Astrocyte of the cerebellum (primary cell): ENCODE measurements around the gene FTO.

ENCODE experiments used
- DNase-seq: peaks from one replicate; pipeline ENCODE4 v3.0.0-alpha.2; 2011; ENCODE audit warnings: low read depth
- H3K4me3 ChIP-seq: 2 replicates; pipeline ENCODE4 v1.5.1; 2011; ENCODE audit warnings: mild to moderate bottlenecking, low read depth, low read length, moderate library complexity
- in situ Hi-C: cut with HindIII; loops from 2 replicates; pipeline ENCODE4 v1.10.0; 2017; ENCODE audit warnings: low sequenced_read_pairs
- TF ChIP-seq, protein P1 (sequence below): IDR thresholded peaks from 2 replicates; pipeline ENCODE4 v1.5.1; 2012; ENCODE audit warnings: low read length, low read depth, moderate library complexity, mild to moderate bottlenecking; ENCODE audit errors: missing control alignments

Gene FTO

DNA sequence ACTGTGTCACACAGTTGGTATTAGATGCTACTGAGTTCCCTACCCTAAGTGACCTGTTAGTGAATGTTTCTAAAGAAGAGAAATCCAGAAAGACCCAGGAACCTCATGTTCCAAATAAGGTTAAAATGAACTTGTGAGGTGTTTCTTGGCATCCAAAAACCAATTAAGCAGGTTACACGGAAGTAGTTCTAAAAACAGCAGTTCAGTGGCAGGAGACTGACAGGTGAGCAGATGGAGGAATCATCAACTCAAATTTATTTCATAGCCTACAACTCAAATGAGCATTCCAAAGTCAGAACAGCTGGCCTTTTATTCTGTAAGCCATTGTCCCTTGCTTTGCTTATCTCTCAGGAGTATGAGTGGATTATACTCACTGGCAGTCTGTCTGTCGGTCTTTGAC is 394.3 kb downstream of the FTO start:
- in situ Hi-C loops, result no loop called here
- no peak for DNase-seq
- TF ChIP-seq, protein P1, sequence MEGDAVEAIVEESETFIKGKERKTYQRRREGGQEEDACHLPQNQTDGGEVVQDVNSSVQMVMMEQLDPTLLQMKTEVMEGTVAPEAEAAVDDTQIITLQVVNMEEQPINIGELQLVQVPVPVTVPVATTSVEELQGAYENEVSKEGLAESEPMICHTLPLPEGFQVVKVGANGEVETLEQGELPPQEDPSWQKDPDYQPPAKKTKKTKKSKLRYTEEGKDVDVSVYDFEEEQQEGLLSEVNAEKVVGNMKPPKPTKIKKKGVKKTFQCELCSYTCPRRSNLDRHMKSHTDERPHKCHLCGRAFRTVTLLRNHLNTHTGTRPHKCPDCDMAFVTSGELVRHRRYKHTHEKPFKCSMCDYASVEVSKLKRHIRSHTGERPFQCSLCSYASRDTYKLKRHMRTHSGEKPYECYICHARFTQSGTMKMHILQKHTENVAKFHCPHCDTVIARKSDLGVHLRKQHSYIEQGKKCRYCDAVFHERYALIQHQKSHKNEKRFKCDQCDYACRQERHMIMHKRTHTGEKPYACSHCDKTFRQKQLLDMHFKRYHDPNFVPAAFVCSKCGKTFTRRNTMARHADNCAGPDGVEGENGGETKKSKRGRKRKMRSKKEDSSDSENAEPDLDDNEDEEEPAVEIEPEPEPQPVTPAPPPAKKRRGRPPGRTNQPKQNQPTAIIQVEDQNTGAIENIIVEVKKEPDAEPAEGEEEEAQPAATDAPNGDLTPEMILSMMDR, result no peak
- H3K4me3 ChIP-seq, result no peak overlapping the region

DNA sequence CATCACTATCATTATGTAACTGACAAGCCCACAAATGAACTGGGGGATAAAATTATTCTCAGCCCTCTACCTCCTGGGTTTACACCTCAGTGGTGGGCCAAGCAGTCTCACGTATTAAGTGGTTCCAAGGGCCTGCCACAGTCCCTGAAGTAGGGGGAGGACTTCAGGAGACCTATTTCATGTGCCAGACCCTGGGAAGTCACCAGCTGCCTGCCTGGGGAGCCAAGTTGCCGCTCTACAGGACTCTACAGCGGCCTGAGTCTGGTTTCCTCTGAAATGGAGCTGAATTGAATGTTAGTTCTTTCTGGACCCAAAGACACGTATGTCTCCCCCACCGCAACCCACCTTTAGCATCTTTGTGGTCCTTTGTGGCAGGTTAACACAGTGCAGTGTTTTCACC is 395.7 kb downstream of the FTO start:
- TF ChIP-seq, protein P1, result no peak
- DNase-seq, result no peak
- H3K4me3 ChIP-seq, result no peak overlapping the region
- in situ Hi-C loops, result no loop called here

DNA sequence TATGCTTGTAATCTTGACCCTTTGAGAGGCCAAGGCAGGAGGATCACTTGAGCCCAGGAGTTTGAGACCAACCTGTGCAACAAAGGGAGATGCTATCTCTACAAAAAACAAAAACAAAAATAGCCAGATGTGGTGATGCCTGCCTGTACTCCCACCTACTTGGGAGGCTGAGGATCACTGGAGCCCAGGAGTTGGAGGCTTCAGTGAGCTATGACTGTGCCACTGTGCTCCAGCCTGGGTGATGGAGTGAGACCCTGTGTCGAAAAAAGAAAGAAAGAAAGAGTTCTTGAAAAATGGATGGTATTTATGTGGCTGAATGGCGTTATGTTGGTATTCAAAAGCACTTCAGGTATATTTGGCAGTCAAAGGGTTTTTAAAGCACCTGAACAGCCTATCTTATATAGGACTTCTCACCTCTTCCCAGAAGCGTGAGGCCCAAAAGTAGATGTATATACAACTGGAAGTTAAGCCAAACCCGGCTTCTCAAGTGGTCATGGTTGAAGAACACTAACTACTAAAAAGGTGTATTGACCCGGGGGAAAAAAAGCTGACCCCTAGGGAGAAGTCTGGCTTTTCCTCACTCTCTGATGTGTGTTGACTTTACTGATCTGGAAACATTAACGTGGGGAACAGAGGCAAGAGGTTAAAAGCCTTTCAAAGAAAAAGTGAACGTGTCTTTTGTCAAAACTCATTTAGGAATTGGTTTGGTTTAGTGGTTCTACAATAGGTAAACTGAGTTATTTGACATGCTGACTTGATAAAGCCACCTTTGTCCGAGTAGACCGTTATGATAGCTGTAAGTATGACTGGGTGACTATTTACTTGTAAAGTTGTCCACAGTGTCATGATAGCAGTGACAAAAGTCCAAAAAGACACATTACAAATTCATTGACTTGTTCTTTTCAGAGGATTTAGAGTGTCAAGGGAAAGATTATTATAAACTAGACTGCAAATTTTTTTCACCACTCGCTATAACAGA is 399.2 kb downstream of the FTO start:
- TF ChIP-seq, protein P1, result no peak
- H3K4me3 ChIP-seq, result no peak overlapping the region
- in situ Hi-C loops, result no loop called here
- no peak for DNase-seq

DNA sequence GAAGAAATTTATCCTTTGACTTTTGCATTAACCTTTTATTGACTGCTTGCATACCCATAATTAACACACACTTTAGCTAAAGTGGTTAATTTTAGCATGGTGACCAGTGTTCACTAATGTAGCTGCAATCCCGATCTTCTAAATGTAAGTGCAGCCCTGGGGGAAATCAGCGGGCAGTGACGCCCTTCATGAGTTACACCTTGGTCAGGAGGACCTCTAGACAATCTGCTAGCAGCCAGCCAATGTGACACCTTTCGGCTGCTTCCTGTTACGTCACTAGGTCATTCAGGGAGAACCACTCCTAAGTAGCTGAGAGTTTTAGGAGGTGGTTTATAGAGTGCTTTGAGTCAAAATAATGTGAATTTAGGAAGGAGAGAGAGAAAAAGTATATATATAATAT is 402.1 kb downstream of the FTO start:
- no peak overlapping the region for H3K4me3 ChIP-seq
- in situ Hi-C loops, result no loop called here
- TF ChIP-seq, protein P1, result no peak
- no peak for DNase-seq

DNA sequence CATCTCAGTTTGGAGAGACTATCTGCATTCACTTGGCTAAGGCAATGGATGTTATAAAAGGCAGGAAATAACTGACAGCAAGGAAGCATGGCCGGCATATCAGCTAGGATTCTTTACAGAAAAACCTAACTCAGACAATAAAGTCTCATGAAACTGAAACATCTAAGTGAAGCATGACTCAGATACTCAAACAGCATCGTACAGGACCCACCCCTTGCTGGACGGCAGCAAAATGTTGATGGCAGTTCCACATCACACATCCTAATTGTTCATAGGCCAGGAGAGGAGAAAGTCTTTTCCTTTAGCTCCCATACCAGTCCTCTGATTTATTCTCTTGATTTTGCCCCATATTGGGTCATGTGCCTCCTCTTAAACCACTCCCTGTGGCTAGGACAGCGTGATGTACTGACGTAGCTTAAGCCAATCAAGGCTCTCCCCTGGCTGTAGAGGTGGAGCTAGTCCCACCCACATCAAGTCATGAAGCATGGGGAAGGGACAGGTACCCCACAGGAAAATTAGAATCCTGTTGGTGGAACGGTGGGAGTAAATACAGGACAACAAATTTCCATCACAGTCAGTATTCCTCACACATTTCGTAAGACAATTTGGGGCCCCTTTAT is 403.7 kb downstream of the FTO start:
- H3K4me3 ChIP-seq, result no peak overlapping the region
- DNase-seq, result no peak
- in situ Hi-C loops, result no loop called here
- TF ChIP-seq, protein P1, result no peak

DNA sequence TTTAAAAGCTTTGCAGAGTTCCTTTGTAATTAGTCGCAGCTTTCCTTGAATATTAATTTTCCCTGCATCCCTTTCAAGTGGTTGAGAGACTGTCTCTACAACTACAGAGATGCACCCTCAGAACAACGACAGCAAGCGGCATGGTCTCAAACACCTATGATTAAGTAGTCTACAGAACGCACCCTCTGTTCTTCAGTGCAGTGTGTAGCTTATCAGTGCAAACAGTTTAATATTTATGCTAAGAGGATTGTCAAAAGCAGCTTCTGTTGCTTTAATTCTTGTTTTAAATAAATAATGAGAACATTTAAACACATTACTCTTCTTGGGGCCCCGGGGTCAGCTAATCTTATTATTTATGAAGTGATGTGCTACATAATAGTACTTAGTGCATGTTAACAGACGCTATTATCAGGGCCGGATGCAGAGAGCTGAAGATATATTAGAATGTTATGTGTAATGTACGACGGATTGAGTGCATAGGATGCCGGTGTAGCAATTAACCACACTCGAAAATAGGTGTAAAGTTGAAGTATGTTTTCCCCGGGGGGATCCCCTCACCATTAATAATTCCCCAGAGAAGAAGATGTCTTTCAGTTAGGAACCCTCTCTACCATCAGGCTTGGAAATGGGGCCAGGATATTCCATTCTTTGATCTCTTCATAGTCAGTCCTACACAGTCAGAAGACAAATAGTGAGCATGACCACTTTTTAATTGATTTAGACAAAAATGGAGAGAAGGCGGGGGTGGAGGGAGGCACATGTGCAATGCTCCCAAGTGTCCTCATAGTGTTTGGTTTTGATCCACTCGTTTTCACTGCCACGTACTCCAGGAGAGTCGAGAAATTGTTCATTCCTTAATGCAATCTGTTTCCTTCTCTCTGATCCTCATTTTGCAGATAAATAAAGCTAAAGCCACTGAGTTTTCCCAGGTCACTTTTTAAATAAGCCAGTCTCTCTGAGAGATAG is 406.3 kb downstream of the FTO start:
- no peak overlapping the region for H3K4me3 ChIP-seq
- DNase-seq, result no peak
- TF ChIP-seq, protein P1, result no peak
- in situ Hi-C loops, result no loop called here
